ENCODE data around the gene UBE2V1. TPM values are rescaled to one million over a fixed set of nuclear protein-coding genes. Genes with fewer than 3 reads are reported as not detected.

The UBE2V1 gene
- total and polyA plus RNA-seq, 2 donors (not counting 3 experiments of a cell fraction or from before 2014, with no cell fraction given) = 145 to 156 TPM

DNA sequence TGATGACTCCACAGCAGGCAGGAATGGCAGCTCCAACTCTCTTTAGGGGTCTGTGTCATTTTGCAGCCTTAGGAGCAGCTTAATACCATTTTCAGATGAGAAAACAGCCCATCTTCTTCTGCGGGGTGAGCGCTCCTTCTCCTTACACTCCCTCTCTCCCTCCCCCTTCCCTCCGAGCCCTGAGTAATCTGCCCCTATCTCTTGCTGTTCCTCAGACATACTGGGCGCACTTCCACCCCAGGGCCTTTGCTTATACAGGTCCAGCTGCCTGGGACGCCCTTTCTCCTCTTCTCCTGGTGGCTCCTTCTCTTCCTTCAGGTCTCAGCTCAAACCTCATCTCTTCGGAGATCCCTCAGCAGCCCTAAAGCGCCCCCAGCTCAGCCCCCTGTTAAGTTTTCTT lies 75.4 kb downstream of the UBE2V1 start:
- no TSS peak for BruUV-seq (replicated peaks)
- ChIA-PET POLR2A (interaction anchor here (0.6 kb wide), 1 partner anchor 53 kb away, joined by 3 read pairs; no protein-coding TSS in a partner anchor), CTCF (interaction anchor here (1.2 to 4.4 kb wide), 3 partner anchors 9 to 58 kb away, joined by 3 to 30 read pairs (median 15); no protein-coding TSS in a partner anchor)
- dilution Hi-C loops (cut with MboI; ENCODE audit: extremely low pct_ligation_motif_present, low sequenced_read_pairs) = no loop called here
- DNase-seq (ENCODE audit: low read depth, low spot score) = no peak
- no peaks in the 10 kb centered on the region for H3K36me3 ChIP-seq (ENCODE audit: control insufficient read depth in 2 of 2, extremely low read depth in 1 of 2, insufficient read depth in 2 of 2, low read length in 2 of 2)
- no peaks in the 10 kb centered on the region for H4K20me1 ChIP-seq (replicated peaks; ENCODE audit: control insufficient read depth, extremely low read depth, insufficient read depth, low read length)
- TF ChIP-seq POLR2AphosphoS5 (IDR thresholded peaks at IDR 0.05; ENCODE audit: insufficient read depth, low read depth, low read length) (no peak), FOS (IDR thresholded peaks at IDR 0.05; ENCODE audit: borderline replicate concordance, insufficient read depth, low read length) (no peak), POLR2A (IDR thresholded peaks at IDR 0.05; ENCODE audit: low read depth, low read length) (no peak), MYC (IDR thresholded peaks at IDR 0.05; ENCODE audit: low read depth, low read length) (no peak), GATA2 (IDR thresholded peaks at IDR 0.05; ENCODE audit: insufficient read depth, insufficient read length, low read depth, low read length) (no peak), EZH2 (IDR thresholded peaks at IDR 0.05; ENCODE audit: borderline replicate concordance, low read depth, low read length, severe bottlenecking) (no peak), JUN (IDR thresholded peaks at IDR 0.05; ENCODE audit: borderline replicate concordance, insufficient read depth, insufficient read length, low read depth) (no peak)
- TF ChIP-seq, protein P1, sequence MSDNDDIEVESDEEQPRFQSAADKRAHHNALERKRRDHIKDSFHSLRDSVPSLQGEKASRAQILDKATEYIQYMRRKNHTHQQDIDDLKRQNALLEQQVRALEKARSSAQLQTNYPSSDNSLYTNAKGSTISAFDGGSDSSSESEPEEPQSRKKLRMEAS (IDR thresholded peaks at IDR 0.05; ENCODE audit: insufficient read depth, insufficient read length) = no peak
- TF ChIP-seq, protein P2, sequence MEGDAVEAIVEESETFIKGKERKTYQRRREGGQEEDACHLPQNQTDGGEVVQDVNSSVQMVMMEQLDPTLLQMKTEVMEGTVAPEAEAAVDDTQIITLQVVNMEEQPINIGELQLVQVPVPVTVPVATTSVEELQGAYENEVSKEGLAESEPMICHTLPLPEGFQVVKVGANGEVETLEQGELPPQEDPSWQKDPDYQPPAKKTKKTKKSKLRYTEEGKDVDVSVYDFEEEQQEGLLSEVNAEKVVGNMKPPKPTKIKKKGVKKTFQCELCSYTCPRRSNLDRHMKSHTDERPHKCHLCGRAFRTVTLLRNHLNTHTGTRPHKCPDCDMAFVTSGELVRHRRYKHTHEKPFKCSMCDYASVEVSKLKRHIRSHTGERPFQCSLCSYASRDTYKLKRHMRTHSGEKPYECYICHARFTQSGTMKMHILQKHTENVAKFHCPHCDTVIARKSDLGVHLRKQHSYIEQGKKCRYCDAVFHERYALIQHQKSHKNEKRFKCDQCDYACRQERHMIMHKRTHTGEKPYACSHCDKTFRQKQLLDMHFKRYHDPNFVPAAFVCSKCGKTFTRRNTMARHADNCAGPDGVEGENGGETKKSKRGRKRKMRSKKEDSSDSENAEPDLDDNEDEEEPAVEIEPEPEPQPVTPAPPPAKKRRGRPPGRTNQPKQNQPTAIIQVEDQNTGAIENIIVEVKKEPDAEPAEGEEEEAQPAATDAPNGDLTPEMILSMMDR (IDR thresholded peaks at IDR 0.05; ENCODE audit: extremely low read depth in 1 of 2, insufficient read depth in 1 of 2, low read depth in 1 of 2, low read length in 2 of 2) = no peak
- no peak for FAIRE-seq
- peaks cover 16% of the 10 kb centered on the region for H3K4me1 ChIP-seq (ENCODE audit: control insufficient read depth, extremely low read depth, insufficient read depth, low read length)
- intact Hi-C loops (cut with micrococcal nuclease) = loop anchor here (10.0 kb wide), 1 partner anchor 473 kb away; the partner anchor contains the start of gene PTGIS
- H3K27me3 ChIP-seq (ENCODE audit: control insufficient read depth in 2 of 2, insufficient read depth in 2 of 2, low read length in 2 of 2) = no peaks in the 10 kb centered on the region
- no peaks in the 10 kb centered on the region for H3K79me2 ChIP-seq (ENCODE audit: control insufficient read depth, insufficient read depth, low read length)
- H3K9ac ChIP-seq (replicated peaks; ENCODE audit: extremely low read depth, insufficient read depth, low read length) = no peak overlapping the region
- no peak overlapping the region for H3K27ac ChIP-seq (ENCODE audit: insufficient read depth, low read depth, low read length)
- H3K9me1 ChIP-seq (replicated peaks; ENCODE audit: control insufficient read depth, extremely low read depth, insufficient read depth, low read length) = no peaks in the 10 kb centered on the region
- H2AFZ ChIP-seq (ENCODE audit: low read depth, low read length) = no peak overlapping the region
- no peak overlapping the region for H3K4me3 ChIP-seq (replicated peaks in 1 of 3; ENCODE audit: insufficient read depth in 1 of 3, low read depth in 1 of 3, low read length in 3 of 3)
- H3K4me2 ChIP-seq (ENCODE audit: insufficient read depth, low read length) = no peak overlapping the region
- H3K9me3 ChIP-seq (replicated peaks; ENCODE audit: control insufficient read depth, insufficient read depth, low read length) = no peaks in the 10 kb centered on the region

All from endothelial cell of umbilical vein (primary cell).